GM12878 (cell line): ENCODE measurements around the gene NPVF. TPM values are rescaled to one million over a fixed set of nuclear protein-coding genes. Genes with fewer than 3 reads are reported as not detected.

Source experiments
- CEBPZ ChIP-seq: fragments of 150-350 bp; IDR thresholded peaks from 2 replicates; pipeline ENCODE4 v1.6.1; 2016; ENCODE audit warnings: low read depth, low read length
- HDAC6 ChIP-seq: fragments of 200-600 bp; sonication (generic); IDR thresholded peaks from one replicate; pipeline ENCODE4 v1.8.0; 2017; ENCODE audit warnings: antibody characterized with exemption; ENCODE audit not compliant: unreplicated experiment
- HSF1 ChIP-seq: fragments of 150-350 bp; IDR thresholded peaks from 2 replicates; pipeline ENCODE4 v1.6.1; 2014; ENCODE audit warnings: mild to moderate bottlenecking, low read depth, low read length
- IKZF1 ChIP-seq: fragments of 450-650 bp; conservative IDR thresholded peaks from 2 replicates; pipeline ENCODE4 v1.6.1; 2017; ENCODE audit warnings: antibody characterized with exemption, mild to moderate bottlenecking
- IRF3 ChIP-seq: fragments of 450-650 bp; IDR thresholded peaks from 2 replicates; pipeline ENCODE4 v1.6.1; 2014; ENCODE audit warnings: mild to moderate bottlenecking
- POU2F2 ChIP-seq: IDR thresholded peaks from 3 replicates; pipeline ENCODE4 v1.6.1; 2011; ENCODE audit warnings: low read depth, mild to moderate bottlenecking, low read length, borderline replicate concordance
- RUNX3 ChIP-seq: IDR thresholded peaks from 2 replicates; pipeline ENCODE4 v1.6.1; 2012; ENCODE audit warnings: low read length, inconsistent platforms
- ZNF592 ChIP-seq: fragments of 450-650 bp; IDR thresholded peaks from 2 replicates; pipeline ENCODE4 v1.6.1; 2017; ENCODE audit warnings: mild to moderate bottlenecking, moderate library complexity
- polyA plus RNA-seq, 11 experiments: library from polyadenylated mRNA; depleted of rRNA in 4 of 11; unstranded in 6 of 11; stranded (reverse) in 5 of 11; fragments of >200 nt; fragmentation: Nextera tagmentation in 4 of 11; fragmentation: Illumina TruSeq in 1 of 11; extraction: Ambion mirVana in 4 of 11; extraction: Trizol in 1 of 11; gene quantifications; 1 replicate in 1 of 11; 2 replicates in 10 of 11; pipeline versions ENCODE4 v1.2.1 to v1.2.3, GENCODE V29; 2011 to 2016; ENCODE audit warnings: inconsistent platforms in 2 of 11, missing spikeins in 2 of 11, low read depth in 1 of 11
- total RNA-seq, 4 experiments: library from RNA; depleted of rRNA in 3 of 4; stranded (reverse); fragments of >200 nt in 3 of 4; fragmentation: Illumina TruSeq in 1 of 4; extraction: Trizol in 1 of 4; gene quantifications; 2 replicates each; pipeline versions ENCODE4 v1.2.1 to v1.2.3, GENCODE V29; 2013 to 2021

The NPVF gene
- total and polyA plus RNA-seq, 10 of the 15 experiments (the other 5 are each of a cell fraction or from before 2014, with no cell fraction given), result not detected

GRCh38 chr7:25206765-25207164, 21.5 kb downstream of the NPVF start (continued):
- TF ChIP-seq IRF3, result no peak
- TF ChIP-seq CEBPZ, result no peak
- no peak for TF ChIP-seq POU2F2
- TF ChIP-seq HSF1, result no peak
- TF ChIP-seq HDAC6, result no peak
- no peak for TF ChIP-seq ZNF592
- no peak for TF ChIP-seq IKZF1
- no peak for TF ChIP-seq RUNX3
